NCI-H2227 (cell line): ENCODE measurements around the gene S100A9.
"Not testable (repeated sequence)": the region's sequence is repeated elsewhere in the genome, so short reads cannot be mapped to it uniquely, and the experiment has no call there.

Experiments
- DNase-seq: peaks from one replicate; lab custom pipeline; 2025; ENCODE audit not compliant: unreplicated experiment; lab: John Stamatoyannopoulos, UW

Gene S100A9

GRCh38 chr1:153357853-153358690 is at the start of gene S100A9:
S100A9 (plus strand) TSS chr1:153357854; CDS start chr1:153358284, 430 bp downstream.
- DNase-seq = no peak

GRCh38 chr1:153308540-153308939 is 49.1 kb upstream of the S100A9 start:
- DNase-seq = no peak

GRCh38 chr1:153309441-153309840 is 48.2 kb upstream of the S100A9 start:
- DNase-seq = no peak

GRCh38 chr1:153310526-153310925 is 47.1 kb upstream of the S100A9 start:
- DNase-seq = no peak

GRCh38 chr1:153312570-153313186 is 45.0 kb upstream of the S100A9 start, which contains the start of gene PGLYRP3:
PGLYRP3 (minus strand) TSS chr1:153312952; CDS start chr1:153310665, 2,287 bp downstream.
- no peak for DNase-seq

- no peak for DNase-seq
Measured at GRCh38 chr1:153313288-153313687, 44.4 kb upstream of the S100A9 start.

GRCh38 chr1:153314388-153314787 is 43.3 kb upstream of the S100A9 start:
- DNase-seq = not testable (repeated sequence)

GRCh38 chr1:153316013-153316412 is 41.6 kb upstream of the S100A9 start:
- not testable (repeated sequence) for DNase-seq

- DNase-seq = not testable (repeated sequence)
Measured at GRCh38 chr1:153318145-153318544, 39.5 kb upstream of the S100A9 start.

- no peak for DNase-seq
Measured at GRCh38 chr1:153322568-153322967, 35.1 kb upstream of the S100A9 start.

- no peak for DNase-seq
Measured at GRCh38 chr1:153324912-153325311, 32.7 kb upstream of the S100A9 start.

GRCh38 chr1:153333902-153334301 is 23.8 kb upstream of the S100A9 start:
- DNase-seq = no peak

GRCh38 chr1:153336650-153337049 is 21.0 kb upstream of the S100A9 start:
- DNase-seq = no peak

- no peak for DNase-seq
Measured at GRCh38 chr1:153337980-153338853, 19.4 kb upstream of the S100A9 start.

GRCh38 chr1:153339802-153340201 is 17.9 kb upstream of the S100A9 start:
- DNase-seq = no peak

- DNase-seq = no peak
Measured at GRCh38 chr1:153340356-153340755, 17.3 kb upstream of the S100A9 start.

- no peak for DNase-seq
Measured at GRCh38 chr1:153341431-153341934, 16.2 kb upstream of the S100A9 start.

- DNase-seq = no peak
Measured at GRCh38 chr1:153342178-153342577, 15.5 kb upstream of the S100A9 start.

GRCh38 chr1:153343040-153343681 is 14.5 kb upstream of the S100A9 start:
- no peak for DNase-seq
